Calu3 (cell line): ENCODE results near the gene CCR7. TPM values are rescaled to one million over a fixed set of nuclear protein-coding genes. Genes with fewer than 3 reads are reported as not detected.

Experiments
- BruUV-seq: library from RNA; stranded (reverse); fragments of 400-500 nt; replicated peaks from 2 replicates; lab custom pipeline; 2021; lab: Mats Ljungman, UMichigan
- CTCF ChIA-PET: fragments of 300-600 bp; sonication (Branson Sonifier 250); formaldehyde crosslinking; loops from one replicate; lab custom pipeline; 2022; ENCODE audit warnings: antibody characterized with exemption; lab: Charles Lee
- DNase-seq: peaks from one replicate; pipeline ENCODE4 v3.0.0; 2022
- H3K27ac Mint-ChIP-seq: one replicate; pipeline ENCODE4 v1.8.0; 2022; ENCODE audit warnings: mixed read lengths; ENCODE audit not compliant: unreplicated experiment
- H3K27me3 Mint-ChIP-seq: one replicate; pipeline ENCODE4 v1.8.0; 2022; ENCODE audit warnings: mixed read lengths; ENCODE audit not compliant: unreplicated experiment
- H3K36me3 Mint-ChIP-seq: one replicate; pipeline ENCODE4 v1.8.0; 2022; ENCODE audit warnings: mild to moderate bottlenecking, moderate library complexity, mixed read lengths; ENCODE audit not compliant: insufficient read depth, unreplicated experiment
- H3K4me1 Mint-ChIP-seq: one replicate; pipeline ENCODE4 v1.8.0; 2022; ENCODE audit warnings: mild to moderate bottlenecking, low read depth, mixed read lengths; ENCODE audit not compliant: unreplicated experiment
- H3K4me3 Mint-ChIP-seq: one replicate; pipeline ENCODE4 v1.8.0; 2022; ENCODE audit warnings: mild to moderate bottlenecking, low read depth, moderate library complexity, mixed read lengths; ENCODE audit not compliant: unreplicated experiment
- H3K9me3 Mint-ChIP-seq: one replicate; pipeline ENCODE4 v1.8.0; 2022; ENCODE audit warnings: low read depth, mixed read lengths; ENCODE audit not compliant: unreplicated experiment
- CTCF ChIP-seq: fragments of 200-600 bp; IDR thresholded peaks from one replicate; pipeline ENCODE4 v1.8.0; 2022; ENCODE audit warnings: antibody characterized with exemption; ENCODE audit not compliant: unreplicated experiment
- intact Hi-C: fragments of 100-400 bp; cut with micrococcal nuclease; formaldehyde crosslinking; loops from one replicate; pipeline ENCODE4 v1.10.0; 2022; ENCODE audit not compliant: unreplicated experiment
- total RNA-seq: library from RNA; stranded (reverse); gene quantifications from 2 replicates; pipeline ENCODE4 v1.2.3, GENCODE V29; 2022

The CCR7 gene
- total RNA-seq, 1 experiment from 2014 or later, result not detected

- Mint-ChIP-seq H3K27me3 (peaks cover 56% of the 10 kb centered on the region), H3K4me3 (no peak overlapping the region), H3K9me3 (no peaks in the 10 kb centered on the region), H3K4me1 (peaks cover 15% of the 10 kb centered on the region), H3K27ac (no peak overlapping the region), H3K36me3 (no peaks in the 10 kb centered on the region)
- intact Hi-C loops, result no loop called here
- no peak for TF ChIP-seq CTCF
- no TSS peak for BruUV-seq
- DNase-seq, result no peak
- CTCF ChIA-PET, result interaction anchor here (0.5 to 68.2 kb wide), 16 partner anchors 8 to 804 kb away, joined by 3 to 4142 read pairs (median 8); partner anchors contain the start of genes IGFBP4 and TOP2A
Observed at GRCh38 chr17:40506786-40507185, 58.5 kb downstream of the CCR7 start.

Other genes with a start within 250 kb of the CCR7 start
- gene GJD3, start 200.7 kb downstream of the CCR7 start, total RNA-seq, result 0.44 and 0.71 TPM in 2 replicates
- 1,389 and 1,672 TPM in 2 replicates for gene TOP2A, start 147.6 kb downstream of the CCR7 start, total RNA-seq
- 33.9 and 39.2 TPM in 2 replicates for gene IGFBP4, start 122.0 kb downstream of the CCR7 start, total RNA-seq
- 0.21 and 0.44 TPM in 2 replicates for gene TNS4, start 63.8 kb downstream of the CCR7 start, total RNA-seq
- 755 and 768 TPM in 2 replicates for gene SMARCE1, start 82.3 kb upstream of the CCR7 start, total RNA-seq
- not detected in 2 replicates for gene KRT222, start 99.7 kb upstream of the CCR7 start, total RNA-seq
- gene KRT24, start 138.3 kb upstream of the CCR7 start, total RNA-seq, result 2.0 and 2.4 TPM in 2 replicates
- not detected in 2 replicates for gene KRT25, start 189.9 kb upstream of the CCR7 start, total RNA-seq
- gene KRT26, start 206.7 kb upstream of the CCR7 start, total RNA-seq, result not detected in 2 replicates
- gene KRT27, start 217.1 kb upstream of the CCR7 start, total RNA-seq, result not detected in 2 replicates
- gene KRT28, start 234.5 kb upstream of the CCR7 start, total RNA-seq, result not detected in 2 replicates